KG1 (cell line): Measurements from ENCODE around the gene MTMR3.

Source experiments
- DNase-seq: peaks from one replicate; lab custom pipeline; 2025; lab: John Stamatoyannopoulos, UW

The MTMR3 gene

GRCh38 chr22:30028731-30029130 is 145.8 kb downstream of the MTMR3 start:
- no peak for DNase-seq

GRCh38 chr22:30029512-30029911 is 146.5 kb downstream of the MTMR3 start:
- no peak for DNase-seq

GRCh38 chr22:30030329-30030728 is 147.4 kb downstream of the MTMR3 start:
- no peak for DNase-seq

- DNase-seq = no peak
These were observed 148.4 kb downstream of the MTMR3 start for GRCh38 chr22:30031328-30031727.

GRCh38 chr22:30031764-30032455 is 148.9 kb downstream of the MTMR3 start:
- no peak for DNase-seq

- DNase-seq = no peak
These were observed 150.2 kb downstream of the MTMR3 start for GRCh38 chr22:30033137-30033536.

- no peak for DNase-seq
These were observed 150.9 kb downstream of the MTMR3 start for GRCh38 chr22:30033901-30034300.

GRCh38 chr22:30036656-30037055 is 153.7 kb downstream of the MTMR3 start:
- no peak for DNase-seq

GRCh38 chr22:30038219-30038618 is 155.2 kb downstream of the MTMR3 start:
- DNase-seq = no peak

GRCh38 chr22:30040499-30041260 is 157.7 kb downstream of the MTMR3 start:
- no peak for DNase-seq

- DNase-seq = no peak
These were observed 158.5 kb downstream of the MTMR3 start for GRCh38 chr22:30041475-30041874.

GRCh38 chr22:30041881-30042280 is 158.9 kb downstream of the MTMR3 start:
- DNase-seq = no peak

GRCh38 chr22:30043161-30043560 is 160.2 kb downstream of the MTMR3 start:
- DNase-seq = no peak

GRCh38 chr22:30044369-30044768 is 161.4 kb downstream of the MTMR3 start:
- DNase-seq = no peak

GRCh38 chr22:30044881-30045493 is 162.0 kb downstream of the MTMR3 start:
- no peak for DNase-seq

GRCh38 chr22:30045494-30045887 is 162.5 kb downstream of the MTMR3 start:
- no peak for DNase-seq

GRCh38 chr22:30045901-30046715 is 163.1 kb downstream of the MTMR3 start:
- DNase-seq = no peak

- DNase-seq = no peak
These were observed 163.9 kb downstream of the MTMR3 start for GRCh38 chr22:30046716-30047363.

- DNase-seq = no peak
These were observed 164.4 kb downstream of the MTMR3 start for GRCh38 chr22:30047364-30047738.

- DNase-seq = no peak
These were observed 165.7 kb downstream of the MTMR3 start for GRCh38 chr22:30048681-30049080.

GRCh38 chr22:30054067-30054763 is 171.2 kb downstream of the MTMR3 start:
- no peak for DNase-seq
